Activated naive CD8-positive, alpha-beta T cell treated with anti-CD3 and anti-CD28 coated beads, Interleukin-2, amount 50 U/mL, for 24 hours (primary cell): Measurements from ENCODE around the gene MCC.

Experiments used
- ATAC-seq: fragments of 150-1000 bp; cut with Tn5 transposase; one replicate; pipeline ENCODE4 v1.10.0; 2021
- DNase-seq: peaks from one replicate; pipeline ENCODE4 v3.0.0; 2021
- H3K27ac Mint-ChIP-seq: one replicate; pipeline ENCODE4 v1.8.0; 2021; ENCODE audit warnings: mild to moderate bottlenecking, mixed read lengths
- H3K27me3 Mint-ChIP-seq: one replicate; pipeline ENCODE4 v1.8.0; 2021; ENCODE audit warnings: mixed read lengths
- H3K36me3 Mint-ChIP-seq: one replicate; pipeline ENCODE4 v1.8.0; 2021; ENCODE audit warnings: low read depth, mixed read lengths
- H3K4me1 Mint-ChIP-seq: one replicate; pipeline ENCODE4 v1.8.0; 2021; ENCODE audit warnings: mixed read lengths
- H3K4me3 Mint-ChIP-seq: one replicate; pipeline ENCODE4 v1.8.0; 2021; ENCODE audit warnings: mild to moderate bottlenecking, moderate library complexity, mixed read lengths
- H3K9me3 Mint-ChIP-seq: one replicate; pipeline ENCODE4 v1.8.0; 2021; ENCODE audit warnings: mixed read lengths

MCC gene

GRCh38 chr5:113132564-113132963 is 355.7 kb downstream of the MCC start:
- H3K36me3 Mint-ChIP-seq, result no peaks in the 10 kb centered on the region
- no peaks in the 10 kb centered on the region for H3K27me3 Mint-ChIP-seq
- H3K4me1 Mint-ChIP-seq, result no peaks in the 10 kb centered on the region
- H3K9me3 Mint-ChIP-seq, result peaks cover 4% of the 10 kb centered on the region
- DNase-seq (no peak), ATAC-seq (no peak)
- H3K27ac Mint-ChIP-seq, result no peak overlapping the region
- no peak overlapping the region for H3K4me3 Mint-ChIP-seq

- no peaks in the 10 kb centered on the region for H3K27me3 Mint-ChIP-seq
- no peaks in the 10 kb centered on the region for H3K36me3 Mint-ChIP-seq
- ATAC-seq (no peak), DNase-seq (no peak)
- no peak overlapping the region for H3K4me3 Mint-ChIP-seq
- no peak overlapping the region for H3K27ac Mint-ChIP-seq
- H3K4me1 Mint-ChIP-seq, result no peaks in the 10 kb centered on the region
- peaks cover 9% of the 10 kb centered on the region for H3K9me3 Mint-ChIP-seq
Observed at GRCh38 chr5:113128641-113129330, 359.5 kb downstream of the MCC start.

GRCh38 chr5:113128082-113128481 is 360.2 kb downstream of the MCC start:
- ATAC-seq (no peak), DNase-seq (no peak)
- no peaks in the 10 kb centered on the region for H3K36me3 Mint-ChIP-seq
- H3K4me1 Mint-ChIP-seq, result no peaks in the 10 kb centered on the region
- no peaks in the 10 kb centered on the region for H3K27me3 Mint-ChIP-seq
- H3K9me3 Mint-ChIP-seq, result peaks cover 9% of the 10 kb centered on the region
- no peak overlapping the region for H3K4me3 Mint-ChIP-seq
- H3K27ac Mint-ChIP-seq, result no peak overlapping the region

- no peak for DNase-seq
- H3K36me3 Mint-ChIP-seq, result no peaks in the 10 kb centered on the region
- no peaks in the 10 kb centered on the region for H3K27me3 Mint-ChIP-seq
- no peak overlapping the region for H3K4me3 Mint-ChIP-seq
- no peaks in the 10 kb centered on the region for H3K4me1 Mint-ChIP-seq
- no peak overlapping the region for H3K27ac Mint-ChIP-seq
- peaks cover 9% of the 10 kb centered on the region for H3K9me3 Mint-ChIP-seq
- no peak for ATAC-seq
Observed at GRCh38 chr5:113127021-113127420, 361.2 kb downstream of the MCC start.

GRCh38 chr5:113125371-113125770 is 362.9 kb downstream of the MCC start:
- ATAC-seq, result no peak
- no peaks in the 10 kb centered on the region for H3K4me1 Mint-ChIP-seq
- H3K27ac Mint-ChIP-seq, result no peak overlapping the region
- H3K36me3 Mint-ChIP-seq, result no peaks in the 10 kb centered on the region
- peaks cover 9% of the 10 kb centered on the region for H3K9me3 Mint-ChIP-seq
- no peak for DNase-seq
- H3K4me3 Mint-ChIP-seq, result no peak overlapping the region
- no peaks in the 10 kb centered on the region for H3K27me3 Mint-ChIP-seq

GRCh38 chr5:113124914-113125313 is 363.3 kb downstream of the MCC start:
- Mint-ChIP-seq H3K4me1 (no peaks in the 10 kb centered on the region), H3K27ac (no peak overlapping the region), H3K27me3 (no peaks in the 10 kb centered on the region), H3K4me3 (no peak overlapping the region), H3K36me3 (no peaks in the 10 kb centered on the region), H3K9me3 (peaks cover 9% of the 10 kb centered on the region)
- DNase-seq (no peak), ATAC-seq (no peak)

GRCh38 chr5:113124265-113124664 is 364.0 kb downstream of the MCC start:
- no peak overlapping the region for H3K4me3 Mint-ChIP-seq
- H3K4me1 Mint-ChIP-seq, result no peaks in the 10 kb centered on the region
- no peak overlapping the region for H3K27ac Mint-ChIP-seq

GRCh38 chr5:113123618-113124017 is 364.6 kb downstream of the MCC start:
- no peak for ATAC-seq
- Mint-ChIP-seq H3K9me3 (peaks cover 9% of the 10 kb centered on the region), H3K27ac (no peak overlapping the region), H3K27me3 (no peaks in the 10 kb centered on the region), H3K4me1 (no peaks in the 10 kb centered on the region), H3K4me3 (no peak overlapping the region), H3K36me3 (no peaks in the 10 kb centered on the region)
- DNase-seq, result no peak

More at GRCh38 chr5:113124265-113124664, 364.0 kb downstream of the MCC start:
- ATAC-seq, result no peak
- Mint-ChIP-seq H3K36me3 (no peaks in the 10 kb centered on the region), H3K9me3 (peaks cover 9% of the 10 kb centered on the region), H3K27me3 (no peaks in the 10 kb centered on the region)
- no peak for DNase-seq

- Mint-ChIP-seq H3K9me3 (peaks cover 3% of the 10 kb centered on the region), H3K27me3 (no peaks in the 10 kb centered on the region), H3K27ac (no peak overlapping the region), H3K4me1 (no peaks in the 10 kb centered on the region), H3K4me3 (no peak overlapping the region), H3K36me3 (no peaks in the 10 kb centered on the region)
- DNase-seq (no peak), ATAC-seq (no peak)
Observed at GRCh38 chr5:113122053-113122452, 366.2 kb downstream of the MCC start.

- no peak overlapping the region for H3K4me3 Mint-ChIP-seq
- no peaks in the 10 kb centered on the region for H3K4me1 Mint-ChIP-seq
- no peaks in the 10 kb centered on the region for H3K9me3 Mint-ChIP-seq
- H3K27ac Mint-ChIP-seq, result no peak overlapping the region
- DNase-seq (no peak), ATAC-seq (no peak)
- H3K36me3 Mint-ChIP-seq, result no peaks in the 10 kb centered on the region
- H3K27me3 Mint-ChIP-seq, result no peaks in the 10 kb centered on the region
Observed at GRCh38 chr5:113119246-113119924, 368.9 kb downstream of the MCC start.

- Mint-ChIP-seq H3K27me3 (no peaks in the 10 kb centered on the region), H3K36me3 (no peaks in the 10 kb centered on the region), H3K4me1 (no peaks in the 10 kb centered on the region), H3K27ac (no peak overlapping the region), H3K9me3 (no peaks in the 10 kb centered on the region), H3K4me3 (no peak overlapping the region)
- no peak for DNase-seq
- no peak for ATAC-seq
Observed at GRCh38 chr5:113118765-113119164, 369.5 kb downstream of the MCC start.

GRCh38 chr5:113118298-113118697 is 370.0 kb downstream of the MCC start:
- Mint-ChIP-seq H3K27ac (no peak overlapping the region), H3K36me3 (no peaks in the 10 kb centered on the region), H3K4me1 (no peaks in the 10 kb centered on the region), H3K4me3 (no peak overlapping the region), H3K27me3 (no peaks in the 10 kb centered on the region), H3K9me3 (no peaks in the 10 kb centered on the region)
- DNase-seq, result no peak
- ATAC-seq, result no peak

- no peaks in the 10 kb centered on the region for H3K4me1 Mint-ChIP-seq
- H3K27ac Mint-ChIP-seq, result no peak overlapping the region
- no peaks in the 10 kb centered on the region for H3K36me3 Mint-ChIP-seq
- DNase-seq, result no peak
- no peaks in the 10 kb centered on the region for H3K27me3 Mint-ChIP-seq
- no peak for ATAC-seq
- no peaks in the 10 kb centered on the region for H3K9me3 Mint-ChIP-seq
- no peak overlapping the region for H3K4me3 Mint-ChIP-seq
Observed at GRCh38 chr5:113117543-113118115, 370.6 kb downstream of the MCC start.

GRCh38 chr5:113115956-113116355 is 372.3 kb downstream of the MCC start:
- no peak overlapping the region for H3K4me3 Mint-ChIP-seq
- no peak overlapping the region for H3K27ac Mint-ChIP-seq
- H3K9me3 Mint-ChIP-seq, result no peaks in the 10 kb centered on the region
- ATAC-seq, result no peak
- DNase-seq, result no peak
- no peaks in the 10 kb centered on the region for H3K4me1 Mint-ChIP-seq
- H3K27me3 Mint-ChIP-seq, result no peaks in the 10 kb centered on the region
- no peaks in the 10 kb centered on the region for H3K36me3 Mint-ChIP-seq

- H3K9me3 Mint-ChIP-seq, result no peaks in the 10 kb centered on the region
- no peaks in the 10 kb centered on the region for H3K36me3 Mint-ChIP-seq
- no peaks in the 10 kb centered on the region for H3K27me3 Mint-ChIP-seq
- no peak overlapping the region for H3K4me3 Mint-ChIP-seq
- ATAC-seq, result no peak
- DNase-seq, result no peak
- H3K4me1 Mint-ChIP-seq, result no peaks in the 10 kb centered on the region
- no peak overlapping the region for H3K27ac Mint-ChIP-seq
Observed at GRCh38 chr5:113115061-113115460, 373.2 kb downstream of the MCC start.
